CD4-positive, alpha-beta T cell treated with Interleukin-15 for 4 hours (primary cell): ENCODE results near the gene TSPO.

Source experiments
- DNase-seq: peaks from one replicate; pipeline ENCODE4 v3.0.0-alpha.2; 2020; ENCODE audit warnings: low spot score

Gene TSPO

DNA sequence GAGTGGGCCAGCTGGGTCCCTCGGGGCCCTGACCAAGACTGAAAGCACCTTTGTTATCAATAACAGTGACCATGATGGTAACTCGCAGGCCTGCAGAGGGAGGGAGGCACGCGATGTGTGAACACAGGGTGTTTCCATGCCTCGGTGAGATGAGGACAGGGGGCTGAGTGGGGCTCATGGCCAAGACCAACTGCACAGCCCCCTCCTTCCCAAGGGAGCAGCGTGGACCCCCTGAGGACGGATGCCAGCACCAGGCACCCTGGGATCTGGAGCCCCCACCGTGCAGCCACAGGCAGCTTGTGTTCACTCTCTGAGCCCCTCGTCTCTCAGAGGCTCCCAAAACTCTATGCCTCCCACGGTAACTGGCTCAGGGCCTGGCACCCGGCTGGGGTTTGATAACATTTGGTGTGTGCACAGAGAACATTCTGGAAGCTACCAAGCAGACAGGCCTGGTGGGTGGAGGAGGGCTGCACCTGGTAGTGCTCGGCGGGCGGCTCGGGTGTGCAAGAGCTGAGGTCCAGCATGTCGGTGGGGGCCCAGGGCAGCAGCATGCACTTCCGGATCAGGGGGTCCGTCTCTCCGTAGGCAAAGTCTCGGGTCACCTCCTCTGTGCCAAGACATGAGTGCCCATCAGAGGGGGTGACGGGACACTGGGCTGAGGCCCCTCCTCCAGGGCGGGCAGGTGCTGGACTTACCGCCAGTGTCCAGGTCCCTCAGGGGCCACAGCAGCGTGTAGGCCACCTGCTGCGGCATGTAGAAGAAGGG is 28.0 kb downstream of the TSPO start:
- DNase-seq, result no peak

DNA sequence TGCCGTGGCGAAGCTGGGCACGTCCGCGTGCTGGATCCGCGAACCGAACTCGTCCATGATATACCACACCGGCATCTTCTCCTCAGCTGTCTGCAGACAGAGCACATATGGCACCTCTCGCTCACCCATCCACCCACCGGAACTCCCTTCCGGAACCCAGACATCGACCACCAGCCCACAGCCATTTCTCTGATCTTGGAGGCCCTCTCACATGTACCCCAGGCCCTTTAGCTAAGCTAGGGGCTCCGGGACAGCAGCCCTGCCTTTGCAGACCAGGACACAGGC is 28.5 kb downstream of the TSPO start:
- DNase-seq, result no peak

DNA sequence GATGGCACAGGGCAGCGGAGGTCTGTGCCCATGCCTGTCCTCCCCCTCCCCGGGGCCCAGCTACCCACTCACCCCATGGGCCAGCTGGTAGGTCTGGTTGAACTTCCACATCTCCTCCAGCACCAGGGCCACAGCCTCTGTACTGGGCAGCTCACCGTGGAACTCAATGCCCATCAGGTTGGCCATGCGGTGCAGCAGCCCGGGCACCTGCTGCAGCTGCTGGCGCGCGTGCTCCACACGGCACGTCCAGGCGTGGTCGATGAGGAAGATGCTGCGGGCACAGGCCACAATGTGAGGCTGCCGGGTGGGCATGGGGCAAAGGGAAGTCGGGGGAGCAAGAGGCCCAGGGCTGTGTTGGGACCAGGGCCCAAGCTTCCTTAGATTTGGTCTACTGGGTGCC is 29.3 kb downstream of the TSPO start:
- DNase-seq, result no peak

DNA sequence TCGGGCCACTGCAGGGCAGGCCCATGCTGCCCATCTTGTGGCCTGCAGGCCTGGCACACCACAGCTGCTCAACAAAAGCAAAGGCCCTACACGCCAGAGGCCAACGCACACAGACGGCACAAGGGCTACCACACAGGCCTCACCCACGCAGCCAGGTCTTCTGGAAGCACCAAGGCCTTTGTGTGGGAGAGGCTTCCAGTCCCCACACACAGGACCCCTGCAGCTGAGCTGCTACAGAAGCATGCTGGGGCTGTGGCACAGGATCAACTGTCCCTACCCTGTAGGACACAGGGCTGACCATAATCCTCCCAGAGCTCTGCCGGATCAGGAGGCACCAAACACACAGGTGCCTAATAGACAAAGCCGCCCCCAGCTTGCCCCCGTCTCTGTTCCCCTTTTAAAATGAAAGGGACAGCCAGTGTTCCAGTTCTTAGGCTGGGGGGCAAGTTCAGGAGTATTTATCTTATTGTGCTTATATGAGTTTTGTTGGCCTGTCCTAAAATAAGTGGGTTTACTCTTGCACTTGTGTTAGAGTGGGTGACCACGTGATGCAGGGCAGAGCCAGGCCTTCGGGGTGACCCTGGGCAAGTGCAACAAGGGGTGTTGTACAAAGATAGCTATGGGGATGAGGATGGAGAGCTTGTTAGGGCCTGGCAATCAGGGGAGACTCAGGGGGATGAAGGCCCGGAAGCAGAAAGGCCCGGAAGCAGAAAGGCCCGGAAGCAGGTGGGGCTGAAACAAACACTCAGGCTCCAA is 30.1 kb downstream of the TSPO start:
- DNase-seq, result no peak

DNA sequence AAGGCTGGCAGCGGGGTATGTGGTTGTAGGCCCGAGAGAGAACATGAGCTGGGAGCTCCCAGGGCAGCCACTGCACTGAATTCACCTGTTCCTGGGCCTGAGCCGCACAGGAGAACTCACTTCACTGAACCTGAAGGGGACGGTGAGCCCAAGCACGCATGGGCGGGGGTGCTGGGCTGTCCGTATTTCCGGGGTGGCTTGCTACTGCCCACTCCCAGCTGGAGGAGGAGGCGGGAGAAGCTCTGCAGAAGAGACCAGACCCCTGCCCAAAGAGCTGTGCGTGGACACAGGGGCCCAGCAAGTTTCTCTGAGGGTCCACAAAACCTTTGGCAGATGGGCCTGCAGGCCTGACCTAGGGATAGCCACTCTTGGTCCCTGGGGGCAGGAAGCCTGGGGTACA is 30.8 kb downstream of the TSPO start:
- no peak for DNase-seq

DNA sequence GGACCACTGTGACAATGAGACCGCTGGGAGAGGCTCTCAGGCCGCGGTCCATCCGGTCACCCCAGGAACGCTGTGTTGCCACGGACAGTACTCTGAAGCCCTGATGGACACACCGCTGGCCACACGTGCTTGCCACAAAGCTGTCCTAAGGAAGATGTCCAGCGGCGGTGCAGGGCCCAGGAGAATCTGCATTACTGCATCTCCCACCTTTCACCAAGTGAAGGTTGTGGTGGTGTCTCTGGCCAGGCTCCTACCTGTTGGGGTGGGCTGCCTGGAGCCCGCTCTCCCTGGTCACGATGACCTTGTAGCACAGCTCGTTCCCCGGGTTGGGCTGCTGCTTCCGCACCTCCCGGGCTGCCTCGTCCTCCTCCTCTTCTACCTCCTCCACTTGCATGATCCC is 31.4 kb downstream of the TSPO start:
- no peak for DNase-seq

DNA sequence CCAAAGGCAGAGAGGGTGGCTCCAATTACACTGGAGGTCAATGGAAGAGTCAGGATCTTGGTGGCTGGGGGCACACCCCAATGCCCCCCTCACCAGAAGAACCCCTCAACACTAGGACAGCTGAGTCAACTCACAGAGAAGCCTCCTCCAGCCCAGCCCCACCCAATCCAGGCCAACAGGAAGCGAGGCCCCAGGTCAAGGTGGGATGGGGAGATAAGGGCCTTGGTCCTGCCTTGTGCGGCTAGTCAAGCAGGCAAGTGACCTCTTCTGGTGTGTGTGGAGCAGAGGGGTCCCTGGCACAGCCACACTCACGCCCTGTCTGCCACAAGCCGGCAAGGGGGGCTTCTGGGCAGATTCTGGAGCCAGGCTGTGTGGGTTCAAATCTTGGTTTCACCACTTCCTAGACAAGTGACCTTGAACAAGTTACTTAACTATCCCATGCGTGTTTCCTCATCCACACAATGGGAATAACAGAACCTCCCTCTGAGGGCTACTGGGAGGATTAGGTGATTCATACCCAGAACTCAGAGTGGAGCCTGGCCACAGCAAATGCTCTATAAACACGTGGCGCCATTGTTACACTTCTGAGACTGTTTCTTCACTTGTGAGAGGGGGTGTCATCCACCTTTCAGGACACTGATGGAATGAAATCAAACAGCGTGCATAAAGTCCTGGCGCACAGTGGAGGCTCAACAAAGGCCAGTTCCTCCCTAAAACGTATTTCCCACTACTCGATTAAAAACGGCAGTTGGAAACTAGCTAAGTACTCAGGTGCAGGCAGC is 32.3 kb downstream of the TSPO start:
- no peak for DNase-seq

DNA sequence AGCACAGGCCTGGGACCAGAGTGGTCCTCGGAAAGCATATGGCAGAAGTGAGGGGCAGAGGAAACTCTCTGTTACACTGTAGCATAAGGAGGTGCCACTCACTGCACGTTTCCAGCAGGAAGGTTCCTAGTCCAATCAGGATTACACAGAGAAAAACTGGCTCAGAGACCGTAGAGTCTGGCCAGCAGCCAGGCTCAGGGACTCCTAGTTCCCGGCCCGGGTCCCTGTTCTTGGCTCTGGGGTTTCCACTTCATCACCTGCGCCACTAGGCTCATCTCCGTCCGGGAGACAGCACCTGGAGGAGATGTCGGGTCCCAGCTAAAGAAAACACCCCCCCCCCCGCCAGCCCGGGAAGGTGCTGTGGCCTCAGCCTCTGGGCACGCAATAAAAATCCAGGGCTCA is 34.5 kb downstream of the TSPO start:
- no peak for DNase-seq

DNA sequence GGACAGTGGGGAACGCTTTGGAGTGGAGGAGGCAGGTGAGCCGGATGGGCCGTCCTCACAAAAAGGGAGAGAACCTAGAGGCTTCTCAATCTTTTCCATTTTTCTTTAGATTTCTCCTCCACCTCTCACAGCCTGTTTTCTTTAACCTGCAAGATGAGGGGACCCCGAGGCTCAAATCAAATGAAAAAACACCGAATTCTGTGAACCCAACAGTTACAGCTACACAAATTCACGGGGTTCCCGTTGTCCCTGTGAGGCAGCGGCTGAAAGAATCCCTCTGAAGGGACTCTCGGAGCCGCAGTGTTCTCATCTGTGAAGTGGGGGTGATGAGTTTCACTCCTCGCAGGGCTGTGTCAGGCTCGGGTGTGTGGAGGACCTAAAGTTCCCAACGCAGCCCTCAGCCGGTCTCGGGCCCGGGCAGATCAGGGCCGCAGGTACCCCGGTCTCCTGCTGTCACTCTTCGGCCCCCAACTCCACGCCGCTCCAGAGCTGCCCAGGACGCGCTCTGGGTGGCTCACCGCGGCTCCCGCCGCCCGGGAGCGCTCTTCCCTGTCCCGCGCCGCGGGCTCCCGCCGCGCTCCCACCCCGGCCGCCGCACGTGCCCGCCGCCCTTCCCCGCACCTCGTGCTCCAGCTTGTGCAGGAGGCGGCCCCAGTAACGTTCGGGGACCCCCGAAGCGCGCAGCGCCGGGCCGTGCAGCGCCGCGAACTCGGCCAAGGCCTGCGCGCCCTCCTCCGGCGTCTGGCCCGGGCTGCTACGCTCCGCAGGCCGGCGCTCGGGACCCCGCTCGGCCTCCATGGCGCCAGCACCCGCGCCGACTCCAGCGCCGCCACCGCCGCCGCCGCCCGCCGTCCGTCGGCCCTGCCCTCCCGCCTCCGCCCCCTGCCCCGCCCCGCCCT is 35.2 kb downstream of the TSPO start, which contains the start of gene TTLL12:
TSS of gene TTLL12 (minus strand) at position 863 of the 899 bp plus-strand sequence. CDS start at position 798, 65 bp downstream.
- DNase-seq, result peak; percentile 45

DNA sequence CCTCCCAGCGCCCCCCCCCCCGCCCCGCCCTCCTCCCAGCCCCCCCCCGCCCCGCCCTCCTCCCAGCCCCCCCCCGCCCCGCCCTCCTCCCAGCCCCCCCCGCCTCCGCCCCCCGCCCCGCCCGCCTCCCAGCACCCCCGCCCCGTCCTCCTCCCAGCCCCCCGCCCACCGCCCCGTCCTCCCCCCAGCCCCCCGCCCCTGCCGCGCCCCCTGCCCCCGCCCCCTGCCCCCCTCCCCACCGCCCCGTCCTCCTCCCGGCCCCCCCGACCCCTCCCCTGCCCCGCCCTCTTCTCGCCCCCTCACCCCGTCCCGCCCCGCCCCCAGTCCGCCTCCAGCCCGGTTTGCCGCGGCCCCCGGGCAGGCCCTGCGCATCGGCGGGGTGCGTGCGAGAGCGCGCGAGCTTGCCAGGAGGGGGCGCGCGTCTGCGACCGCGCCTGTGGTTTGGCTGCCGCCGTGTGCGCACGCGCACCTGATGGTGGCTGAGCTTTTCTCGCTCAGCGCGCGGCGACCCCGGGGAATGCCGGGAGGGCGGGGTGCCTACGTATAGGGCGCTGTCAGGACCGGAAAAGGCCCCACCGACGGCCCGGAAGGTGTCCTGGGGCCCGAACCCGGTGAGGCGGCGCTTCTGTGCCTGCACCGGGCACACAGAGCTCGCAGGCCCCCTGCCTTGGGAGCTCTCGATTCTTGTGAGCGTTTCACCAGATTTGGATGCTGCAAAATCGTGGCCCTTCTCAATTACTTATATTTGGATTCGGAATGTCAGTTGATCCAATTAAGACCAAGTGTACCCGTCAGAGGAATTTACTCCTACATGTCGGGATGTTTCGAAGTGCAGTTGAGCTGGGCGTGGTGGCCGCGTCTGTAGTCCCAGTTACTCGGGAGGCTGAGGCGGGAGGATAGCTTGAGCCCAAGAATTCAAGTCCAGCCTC is 36.1 kb downstream of the TSPO start:
- peak; percentile 97 for DNase-seq

DNA sequence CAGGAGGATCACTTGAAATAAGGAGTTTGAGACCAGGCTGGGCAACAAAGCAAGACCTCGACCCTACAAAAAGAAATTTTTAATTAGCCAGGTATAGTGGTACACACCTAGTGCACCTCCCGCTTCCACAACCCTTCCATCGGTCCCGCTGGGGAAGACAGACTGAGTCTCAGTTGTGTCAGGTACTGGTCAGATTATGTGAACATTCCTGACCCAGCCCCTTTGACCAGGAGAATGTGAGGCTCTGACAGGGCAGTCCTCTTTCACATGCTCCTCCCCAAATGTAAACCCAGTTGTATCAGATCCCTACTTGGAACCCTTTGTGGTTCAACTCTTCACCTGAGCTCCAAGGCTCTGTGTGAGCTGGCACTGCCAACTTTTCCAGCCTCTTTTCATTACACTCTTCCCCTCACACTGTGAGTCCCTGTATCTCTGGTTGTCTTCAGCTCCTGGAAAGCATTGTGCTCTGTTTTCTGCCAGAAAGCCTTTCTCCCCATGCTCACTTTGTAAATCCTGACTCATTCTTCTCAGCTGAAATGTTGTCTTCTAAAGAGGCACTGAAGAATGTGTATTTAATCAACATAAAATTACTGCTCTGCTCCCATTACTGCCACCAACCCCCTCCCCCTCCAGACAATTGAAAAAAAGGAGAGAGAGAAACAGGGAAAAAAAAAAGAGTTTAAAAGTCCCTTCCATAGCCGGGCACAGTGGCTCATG is 37.6 kb downstream of the TSPO start:
- DNase-seq, result no peak

DNA sequence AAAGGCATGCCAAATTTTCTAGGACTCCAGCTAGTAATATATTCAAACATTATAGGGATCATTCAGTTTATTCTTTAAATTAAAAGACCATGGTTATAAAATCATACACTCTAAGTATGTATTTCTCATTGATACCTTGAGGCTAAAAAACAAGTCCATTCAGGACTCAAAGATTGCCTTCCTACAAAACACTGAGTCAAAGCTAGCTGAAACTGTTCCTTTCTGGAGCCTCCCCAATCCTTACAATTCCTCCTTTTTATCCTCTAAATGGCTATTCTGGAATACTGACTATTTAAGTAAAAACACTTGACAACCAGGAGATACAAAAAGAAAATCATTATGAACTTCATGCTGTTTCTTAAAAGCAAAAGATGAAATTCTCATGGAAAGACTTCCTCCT is 40.5 kb downstream of the TSPO start:
- no peak for DNase-seq

DNA sequence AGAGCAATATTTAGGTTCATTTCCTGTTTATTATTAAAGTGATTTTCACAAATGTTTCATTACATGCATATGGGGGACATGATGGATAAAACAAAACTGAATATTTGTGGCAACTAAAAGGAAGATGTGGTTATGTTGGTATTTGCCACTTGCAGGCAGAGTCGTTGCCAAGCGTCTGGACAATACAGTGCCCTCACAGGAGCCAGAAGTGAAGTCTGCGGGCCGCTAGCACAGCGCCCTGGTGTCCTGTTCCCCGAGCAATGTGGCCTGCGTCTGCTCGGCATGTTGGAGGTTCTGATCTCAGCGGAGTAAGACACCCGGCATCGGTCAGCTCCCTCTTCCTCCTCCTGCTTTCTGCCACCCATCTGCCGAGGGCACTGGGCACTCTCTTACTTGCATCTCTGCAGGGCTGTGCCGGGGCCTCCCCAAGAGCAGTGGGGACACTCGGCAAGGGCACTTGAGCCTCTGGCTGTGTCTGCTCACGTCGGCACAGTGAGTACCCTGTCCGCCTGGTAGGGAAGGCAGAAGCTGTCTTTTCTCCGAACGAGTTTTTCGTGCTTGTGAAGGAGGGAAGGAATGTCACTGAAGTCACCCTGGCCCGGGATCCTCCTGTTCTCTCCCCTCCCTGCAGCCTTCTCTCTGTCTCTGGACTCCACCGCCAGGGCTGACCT is 46.0 kb downstream of the TSPO start:
- no peak for DNase-seq

DNA sequence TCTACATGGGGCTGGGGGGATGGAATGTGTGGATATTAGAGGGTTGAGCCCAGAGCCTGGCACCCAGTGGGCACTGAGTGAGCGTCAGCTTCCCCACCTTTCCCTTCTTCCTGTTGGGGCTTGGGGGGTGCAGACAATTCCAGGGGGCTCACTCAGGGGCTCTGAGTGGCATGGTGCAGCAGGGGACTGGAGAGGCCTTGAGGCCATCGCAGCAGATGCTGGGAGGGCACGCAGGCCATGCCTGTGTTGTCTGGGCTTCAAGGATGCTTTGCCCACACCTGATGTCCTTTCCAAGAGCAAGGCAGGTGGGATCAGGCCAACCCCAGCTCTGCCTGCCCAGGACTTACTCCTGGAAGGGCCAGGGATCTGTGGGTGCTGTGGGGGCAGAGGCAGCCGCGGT is 46.8 kb downstream of the TSPO start:
- no peak for DNase-seq

DNA sequence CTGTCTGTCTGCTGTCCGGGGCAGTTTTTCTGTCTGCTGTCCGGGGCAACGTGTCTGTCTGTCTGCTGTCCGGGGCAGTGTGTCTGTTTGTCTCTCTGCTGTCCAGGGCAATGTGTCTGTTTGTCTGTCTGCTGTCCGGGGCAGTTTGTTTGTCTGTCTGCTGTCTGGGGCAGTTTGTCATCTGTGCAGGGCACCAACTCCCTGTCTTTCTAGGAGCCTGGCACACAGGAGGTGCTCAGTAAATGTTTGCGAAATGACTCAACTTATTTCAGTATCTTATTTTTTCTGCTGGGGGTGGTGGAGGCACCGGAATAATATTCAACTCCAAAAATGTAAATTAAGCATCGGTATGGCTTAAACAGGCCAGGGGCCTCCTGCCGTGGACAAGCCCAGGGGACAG is 47.6 kb downstream of the TSPO start:
- DNase-seq, result no peak

DNA sequence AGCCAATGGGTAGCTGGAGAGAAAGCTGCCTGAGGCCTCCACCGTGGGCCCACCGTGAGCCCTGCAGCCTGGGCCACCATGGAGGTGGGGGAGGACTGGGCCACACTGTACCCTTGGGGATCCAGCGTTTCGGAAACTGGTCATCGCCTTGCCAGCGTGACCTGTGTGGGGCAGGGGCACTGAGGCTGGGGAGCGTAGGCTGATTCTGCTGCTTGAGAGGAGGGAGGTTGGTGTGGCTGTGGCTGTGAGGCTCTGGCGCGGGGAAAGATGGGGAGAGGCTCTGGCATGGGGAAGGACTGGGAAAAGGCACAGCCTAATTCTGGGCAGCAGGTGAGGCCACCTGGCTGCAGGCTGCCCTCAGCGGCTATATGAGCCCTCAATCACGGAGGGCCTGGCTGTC is 48.2 kb downstream of the TSPO start:
- DNase-seq, result no peak

DNA sequence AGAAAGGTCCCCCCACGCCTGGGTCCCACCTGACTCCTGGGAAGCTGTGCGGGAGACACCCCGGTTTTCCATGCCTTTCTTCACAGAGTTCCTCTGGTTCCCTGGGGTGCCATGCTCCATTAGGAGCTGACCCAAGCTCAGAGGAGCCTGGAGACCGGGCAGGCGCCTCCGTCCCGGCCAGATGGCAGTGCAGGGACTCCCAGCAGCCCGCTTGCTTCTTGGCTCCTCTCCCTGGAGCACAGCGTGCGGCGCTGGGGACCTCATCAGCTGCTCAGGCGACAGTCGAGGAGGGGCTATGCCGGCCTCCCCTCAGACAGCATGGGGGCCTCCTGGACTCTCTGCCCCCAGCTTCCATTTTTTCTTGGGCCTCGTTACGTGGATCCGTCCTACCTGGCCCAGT is 48.7 kb downstream of the TSPO start:
- DNase-seq, result no peak

DNA sequence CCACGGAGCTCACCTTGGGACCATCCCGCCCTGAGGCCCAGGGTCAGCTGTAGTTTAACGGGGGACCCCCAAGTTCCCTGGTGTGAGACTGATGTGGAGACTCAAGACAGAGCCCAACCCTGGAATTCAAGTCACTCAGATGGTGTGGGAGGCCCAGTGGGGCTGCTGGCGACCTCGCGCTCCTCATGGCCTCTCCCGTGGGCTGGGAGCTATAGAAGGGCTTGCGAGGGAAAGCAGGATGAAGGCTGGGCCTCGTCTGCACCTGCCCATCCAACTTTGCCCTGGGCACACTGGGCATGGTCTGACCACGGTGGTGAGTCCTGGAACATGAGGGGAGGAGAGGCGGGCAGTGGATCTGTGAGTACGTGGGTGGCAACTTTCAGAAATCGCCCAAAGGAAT is 49.2 kb downstream of the TSPO start:
- DNase-seq, result no peak

DNA sequence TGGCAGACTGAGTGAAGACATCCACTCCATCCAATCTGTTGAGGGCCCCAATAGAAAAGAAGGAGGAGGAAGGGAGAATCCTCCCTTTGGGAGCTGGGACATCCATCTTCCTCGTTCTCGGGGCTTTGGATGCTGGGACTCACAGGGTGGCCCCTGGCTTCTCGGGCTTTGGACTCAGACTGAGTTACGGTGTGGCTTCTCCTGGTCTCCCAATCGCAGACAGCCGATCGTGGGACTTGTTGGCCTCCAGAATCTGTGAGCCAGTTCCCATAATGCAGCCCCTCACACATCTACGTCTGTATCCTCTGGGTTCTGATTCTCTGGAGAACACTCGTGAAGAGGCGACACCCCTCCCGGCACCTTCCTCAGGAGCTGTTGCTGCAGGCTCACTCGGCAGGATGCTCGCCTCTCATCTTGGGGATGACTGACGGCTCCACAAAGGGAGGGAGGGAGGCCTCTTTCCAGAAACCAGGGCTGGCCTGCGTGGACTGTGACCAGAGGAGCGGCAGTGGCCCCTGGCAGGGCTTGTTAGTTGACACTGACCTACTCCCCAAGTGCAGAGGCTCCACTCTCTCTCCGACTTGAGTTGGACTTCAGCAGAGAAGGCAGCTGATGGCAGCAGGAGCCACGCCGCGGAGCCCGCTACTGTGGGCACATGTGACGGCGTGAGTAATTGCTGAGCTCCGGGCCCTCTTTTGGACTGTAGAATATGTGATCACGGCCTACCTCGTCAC is 50.3 kb downstream of the TSPO start:
- DNase-seq, result no peak
